Renal pelvis (tissue), 4 donors: Measurements from ENCODE around the gene DMBX1. TPM values are rescaled to one million over a fixed set of nuclear protein-coding genes. Genes with fewer than 3 reads are reported as not detected.

Experiments used
- DNase-seq: peaks from one replicate; pipeline ENCODE4 v3.0.0-alpha.2; 2013
- polyA plus RNA-seq, 3 donors: library from polyadenylated mRNA; unstranded; fragments of 120-200 nt; gene quantifications; one replicate each; pipeline ENCODE4 v1.2.1, GENCODE V29; 2013; ENCODE audit not compliant: insufficient read length in 3 of 3

The DMBX1 gene
- polyA plus RNA-seq, 3 donors, result 0.06 TPM; not detected in 2

DNA sequence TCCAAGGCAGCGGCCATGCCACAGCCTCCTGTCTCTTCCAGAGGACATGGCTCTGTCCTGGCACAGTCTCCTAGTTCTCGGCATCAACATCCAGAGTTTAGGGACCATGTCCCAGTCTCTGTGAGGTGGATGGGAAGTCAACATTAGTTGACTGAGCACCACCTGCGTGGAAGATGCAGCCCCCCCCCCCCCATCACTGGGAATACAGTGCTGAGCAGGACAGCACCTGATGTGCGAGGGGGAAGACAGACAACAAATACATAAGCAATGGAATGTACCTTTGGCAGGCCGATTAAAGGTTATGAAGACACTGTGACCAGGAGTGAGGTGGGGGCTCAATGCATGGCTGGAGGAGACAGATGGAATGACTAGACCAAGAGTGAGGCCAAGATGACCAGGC, 35.2 kb downstream of the DMBX1 start:
- DNase-seq, result no peak

DNA sequence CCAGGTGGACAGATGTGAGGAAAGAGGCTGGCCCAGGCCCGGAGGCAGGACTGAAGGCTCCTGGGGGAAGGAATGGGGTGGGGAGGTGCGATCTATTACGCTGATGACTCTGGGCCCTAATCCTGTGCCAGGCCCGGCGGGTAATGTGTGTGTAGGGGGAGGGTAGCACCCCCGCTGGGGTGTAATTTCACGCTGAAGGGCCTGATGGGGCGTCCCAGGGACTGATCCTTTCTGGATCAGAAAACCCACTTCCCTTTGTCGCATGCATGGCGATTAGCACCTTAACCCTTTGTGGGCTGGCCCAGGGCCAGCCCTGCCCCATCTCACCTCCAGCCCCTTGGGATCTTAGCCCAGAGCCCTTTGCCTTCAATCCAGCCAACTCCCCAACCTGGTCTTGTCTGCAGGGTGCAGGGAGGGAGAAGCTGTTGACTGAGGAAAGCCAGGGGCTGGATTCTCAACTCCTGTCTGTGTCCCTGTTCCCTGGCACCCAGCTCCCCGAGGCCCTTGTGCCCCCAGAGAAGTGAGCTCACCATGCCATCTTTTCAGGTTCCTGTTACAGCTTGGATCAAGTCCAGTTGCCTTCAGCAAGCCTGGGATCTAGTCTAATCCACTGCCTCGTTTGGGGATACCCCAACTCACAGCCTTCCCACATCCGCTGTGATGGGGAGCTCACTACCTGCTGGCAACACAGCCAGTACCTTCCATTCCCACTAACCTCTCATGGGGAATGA, 35.8 kb downstream of the DMBX1 start:
- no peak for DNase-seq

DNA sequence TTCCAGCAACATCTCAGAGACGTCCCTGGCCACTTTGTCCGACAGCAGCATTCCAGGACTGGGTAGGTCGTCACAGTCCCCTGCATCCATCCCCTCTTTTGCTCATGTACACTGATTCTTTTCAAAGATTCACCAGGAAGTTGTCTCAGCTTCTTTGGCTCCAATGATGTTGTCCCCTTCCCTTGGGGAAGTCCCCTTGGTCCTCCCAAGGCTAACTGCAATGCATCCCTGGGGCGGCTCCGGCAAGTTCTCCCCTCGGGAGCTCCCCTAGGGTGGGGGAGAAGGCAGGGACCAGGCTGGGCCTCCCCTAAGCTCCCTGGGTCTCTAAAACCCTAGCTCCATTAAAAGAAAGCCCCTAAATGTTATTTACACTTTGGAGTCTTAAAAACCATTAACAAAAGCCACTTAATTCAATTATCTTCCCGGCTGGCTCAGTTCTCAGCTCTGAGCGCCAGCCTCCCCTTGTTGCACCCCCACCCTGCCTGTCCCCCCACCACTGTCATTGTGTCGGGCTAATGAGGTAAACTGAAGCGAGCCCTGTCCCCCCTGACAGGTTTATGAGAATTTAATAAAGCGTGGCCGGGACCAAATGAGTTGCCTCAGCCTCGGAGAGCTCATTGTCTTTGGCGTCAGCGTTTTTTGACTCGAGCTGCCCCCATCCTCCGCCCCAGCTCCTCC, 36.5 kb downstream of the DMBX1 start:
- DNase-seq, result peak; percentile 68

DNA sequence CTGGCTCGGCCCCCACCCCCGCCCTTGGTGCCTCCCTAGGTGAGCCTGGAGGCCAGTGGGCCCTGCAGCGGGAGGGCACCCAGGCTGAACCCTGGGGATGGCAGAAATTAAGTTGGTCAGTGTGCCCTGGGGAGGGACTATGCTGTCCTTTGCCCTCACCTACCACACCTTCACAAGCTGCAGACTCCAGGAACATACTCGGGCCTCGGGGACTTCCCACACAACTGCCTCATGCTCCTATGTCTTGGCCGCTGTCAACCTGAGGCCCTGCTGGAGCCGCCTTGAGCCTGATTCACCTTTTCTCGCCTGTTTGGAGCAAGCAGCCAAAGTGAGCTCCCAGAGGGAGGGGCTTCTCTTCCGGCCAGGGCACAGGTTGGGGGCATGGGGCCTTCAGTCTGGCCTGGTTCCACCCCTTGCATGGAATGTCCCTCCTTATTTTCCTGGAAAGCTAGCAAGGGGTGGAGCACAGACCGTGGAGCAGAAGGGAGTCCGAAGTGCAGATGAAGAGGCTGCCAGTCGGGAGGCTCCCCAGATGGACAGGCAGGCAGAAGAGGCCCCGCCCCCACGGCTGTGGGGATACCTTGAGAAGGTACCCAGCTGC, 37.2 kb downstream of the DMBX1 start:
- peak; percentile 23 for DNase-seq

DNA sequence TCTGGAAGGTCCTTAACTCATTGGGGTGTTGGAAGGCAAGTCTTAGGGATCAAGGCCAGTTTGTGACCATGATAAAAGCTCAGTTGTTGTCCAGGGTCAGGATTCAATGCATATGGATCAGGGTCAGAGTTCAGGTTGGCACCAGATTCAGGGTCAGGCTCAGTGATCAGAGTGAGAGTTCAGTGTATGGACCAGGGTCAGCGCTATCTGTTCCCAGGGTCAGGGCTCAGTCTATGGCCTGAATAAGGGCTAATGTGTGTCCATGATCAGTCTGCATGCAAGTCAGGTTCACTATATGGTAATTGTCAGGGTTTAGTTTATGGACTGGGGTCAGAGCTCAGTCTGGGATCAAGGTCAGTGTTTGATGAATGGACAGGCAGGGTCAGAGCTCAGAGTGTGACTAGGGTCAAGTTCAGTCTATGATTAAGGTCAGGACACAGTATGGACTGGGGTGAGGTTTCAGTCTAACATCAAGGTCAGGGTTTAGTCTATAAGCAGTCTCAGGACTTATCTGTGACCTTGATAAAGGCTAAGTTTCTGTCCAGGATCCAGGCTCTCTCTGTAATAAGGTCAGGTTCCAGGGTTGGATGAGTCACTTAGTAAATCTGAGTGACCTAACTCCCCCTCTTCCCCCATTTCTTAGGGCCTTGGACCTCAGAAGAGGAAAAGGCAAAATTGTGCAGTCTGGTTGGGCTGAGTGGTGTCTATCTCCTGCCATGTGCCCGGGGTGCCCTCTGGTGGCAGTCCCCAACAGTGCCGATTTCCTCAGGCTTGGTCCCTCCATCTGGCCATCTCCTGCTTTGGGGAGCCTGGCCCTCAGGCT, 38.0 kb downstream of the DMBX1 start:
- DNase-seq, result peak; percentile 52

- no peak for DNase-seq
Measured at GRCh38 chr1:46528297-46528955, 38.8 kb downstream of the DMBX1 start.

GRCh38 chr1:46529031-46529630, 39.5 kb downstream of the DMBX1 start:
- DNase-seq, result no peak

- no peak for DNase-seq
Measured at GRCh38 chr1:46530311-46530710, 40.7 kb downstream of the DMBX1 start.

DNA sequence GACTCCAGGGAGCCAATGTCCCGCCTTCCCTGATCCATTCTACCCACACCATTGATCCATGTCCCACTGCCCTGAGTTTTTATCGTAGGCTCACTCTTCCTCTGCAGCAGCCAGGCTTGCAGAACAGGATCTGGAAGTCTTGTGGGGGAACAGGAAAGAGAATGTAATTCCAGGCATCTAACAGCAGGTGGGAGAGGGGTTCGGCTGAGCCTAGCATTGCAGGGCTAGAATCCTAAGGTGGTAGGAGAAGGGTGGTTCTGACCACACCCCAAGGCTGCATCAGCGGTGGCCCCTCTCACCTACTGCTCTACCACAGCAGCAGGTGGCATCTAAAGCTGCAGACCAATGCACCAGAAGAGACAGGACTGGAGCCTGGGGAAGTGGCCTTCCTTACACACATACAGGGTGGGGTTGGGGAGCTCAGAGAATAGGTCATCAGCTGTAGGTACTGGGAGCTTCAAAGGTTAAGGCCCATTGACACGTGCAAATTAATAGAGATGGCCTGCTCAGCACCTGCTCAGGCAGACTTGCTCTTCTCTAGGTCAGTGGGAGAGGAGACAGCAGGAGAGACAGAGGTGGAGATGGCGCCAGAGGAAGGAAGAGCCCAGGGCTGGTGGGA, 41.3 kb downstream of the DMBX1 start:
- DNase-seq, result no peak

- no peak for DNase-seq
Measured at GRCh38 chr1:46532095-46532494, 42.5 kb downstream of the DMBX1 start.

- DNase-seq, result peak; percentile 59
Measured at GRCh38 chr1:46532498-46533178, 43.0 kb downstream of the DMBX1 start.

GRCh38 chr1:46533179-46533864, 43.7 kb downstream of the DMBX1 start:
- peak; percentile 24 for DNase-seq

DNA sequence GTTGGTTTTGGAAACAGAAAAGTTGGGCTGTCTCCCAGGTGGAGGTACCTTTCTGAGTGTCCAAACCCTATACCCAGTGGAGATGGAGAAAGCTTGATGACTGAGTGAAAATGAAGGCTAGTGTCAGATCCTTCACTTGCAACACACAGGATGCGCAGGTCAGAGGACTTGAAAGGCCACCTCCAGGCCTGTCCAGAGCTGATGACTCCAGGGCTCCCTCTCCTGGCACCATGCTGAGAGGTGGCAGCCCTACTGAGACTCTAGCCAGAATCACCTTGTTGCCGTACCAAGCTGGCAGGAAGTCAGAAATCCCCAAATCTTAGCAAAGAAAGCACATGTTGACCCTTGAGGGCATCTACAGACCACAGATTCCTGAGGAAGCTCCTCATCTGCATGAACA, 45.4 kb downstream of the DMBX1 start:
- no peak for DNase-seq

GRCh38 chr1:46536527-46536926, 46.9 kb downstream of the DMBX1 start:
- no peak for DNase-seq

GRCh38 chr1:46537651-46538050, 48.0 kb downstream of the DMBX1 start:
- DNase-seq, result no peak

GRCh38 chr1:46538147-46538546, 48.5 kb downstream of the DMBX1 start:
- no peak for DNase-seq
